ENCODE measurements around the gene SLC2A9. TPM values are rescaled to one million over a fixed set of nuclear protein-coding genes. Genes with fewer than 3 reads are reported as not detected.
A peak's percentile ranks its signal among the peaks of the same experiment; 100 is the strongest.

The SLC2A9 gene
- total and polyA plus RNA-seq, 2 of the 8 experiments (the other 6 are each of a cell fraction or from before 2014, with no cell fraction given) = 0.20 to 0.26 TPM

GRCh38 chr4:10063544-10064300 is 42.4 kb upstream of the SLC2A9 start:
- H3K23me2 ChIP-seq (ENCODE audit: low read depth, low read length) = no peaks in the 10 kb centered on the region
- H3K4me1 ChIP-seq (replicated peaks in 1 of 4; ENCODE audit: control insufficient read depth in 3 of 4, insufficient read depth in 4 of 4, low read length in 3 of 4) = peaks cover 0 to 10% (median 3%) of the 10 kb centered on the region in 4 experiments; a peak in 4 of 7 replicates
- no peak overlapping the region for H3K23ac ChIP-seq (ENCODE audit: insufficient read length)
- no peak overlapping the region for H2AFZ ChIP-seq (ENCODE audit: low read length)
- no peak overlapping the region for H4K8ac ChIP-seq (ENCODE audit: extremely low read depth, insufficient read depth, low read length)
- no peak overlapping the region for H4K91ac ChIP-seq (replicated peaks; ENCODE audit: insufficient read length, low read length)
- H3K14ac ChIP-seq (ENCODE audit: insufficient read length) = no peak overlapping the region
- no peak overlapping the region for H3K4me3 ChIP-seq (ENCODE audit: extremely low read depth in 1 of 4, insufficient read depth in 2 of 4, low read depth in 3 of 4, low read length in 4 of 4)
- no peaks in the 10 kb centered on the region for H3K27me3 ChIP-seq (replicated peaks in 1 of 4; ENCODE audit: control insufficient read depth in 3 of 4, extremely low read depth in 1 of 4, insufficient read depth in 3 of 4, low read length in 3 of 4)
- DNase-seq (ENCODE audit: low read depth in 1 of 2, low spot score in 2 of 2) (peak; percentile 62 to 71), FAIRE-seq (peak; percentile 87)
- H4K5ac ChIP-seq (ENCODE audit: insufficient read length, low read depth, low read length) = no peak overlapping the region
- no peak overlapping the region for H3K27ac ChIP-seq (ENCODE audit: low read depth, low read length)
- no peak overlapping the region for H2BK120ac ChIP-seq (replicated peaks; ENCODE audit: low read depth, low read length)
- no peaks in the 10 kb centered on the region for H3K79me2 ChIP-seq (ENCODE audit: control insufficient read depth in 1 of 2, insufficient read depth in 2 of 2, low read length in 2 of 2)
- H2BK20ac ChIP-seq (ENCODE audit: low read length) = no peak overlapping the region
- ChIA-PET POLR2A (ENCODE audit: partially characterized antibody) (interaction anchor here (1.0 to 1.9 kb wide), 7 partner anchors 9 to 52 kb away, joined by 3 to 9 read pairs (median 4); no protein-coding TSS in a partner anchor), CTCF (ENCODE audit: partially characterized antibody) (interaction anchor here (0.6 to 3.0 kb wide), 16 partner anchors 9 to 369 kb away, joined by 3 to 12 read pairs (median 4); no protein-coding TSS in a partner anchor)
- 0 out of 4 replicates have a peak, but pooled peaks cover 0 to 2% of the 10 kb centered on the region in 2 experiments for H3K9me3 ChIP-seq (ENCODE audit: insufficient read depth in 2 of 2, low read depth in 1 of 2, low read length in 1 of 2)
- H2BK15ac ChIP-seq (ENCODE audit: low read length) = 0 out of 2 replicates have a peak overlapping the region, but pooled peaks have one; percentile 31
- H4K20me1 ChIP-seq (replicated peaks in 1 of 2; ENCODE audit: control insufficient read depth in 1 of 2, insufficient read depth in 2 of 2, low read length in 2 of 2) = no peaks in the 10 kb centered on the region
- H3K56ac ChIP-seq (replicated peaks; ENCODE audit: insufficient read length, low read depth, low read length) = no peak overlapping the region
- H3K9ac ChIP-seq (replicated peaks in 1 of 4; ENCODE audit: extremely low read depth in 1 of 4, low read depth in 3 of 4, low read length in 3 of 4) = no peak overlapping the region
- H2BK12ac ChIP-seq (ENCODE audit: low read depth, low read length) = no peak overlapping the region
- no peak overlapping the region for H3K4ac ChIP-seq (replicated peaks; ENCODE audit: insufficient read length, low read depth, low read length)
- H3K36me3 ChIP-seq (ENCODE audit: control insufficient read depth in 2 of 4, insufficient read depth in 4 of 4, low read length in 3 of 4) = no peaks in the 10 kb centered on the region; a peak in 1 of 8 replicates
- H3K79me1 ChIP-seq (ENCODE audit: low read depth, low read length) = no peaks in the 10 kb centered on the region
- H2AK5ac ChIP-seq (ENCODE audit: low read depth, low read length) = no peak overlapping the region
- H2BK5ac ChIP-seq (ENCODE audit: low read depth, low read length) = no peak overlapping the region; the same call in 1 of the 2 replicates
- WGBS, 2 experiments (ENCODE audit: extremely low coverage in 1 of 2, insufficient coverage in 1 of 2, insufficient read length in 1 of 2, insufficient replicate concordance in 2 of 2, low coverage in 1 of 2, low lambda C conversion rate in 2 of 2, missing lambda C conversion rate in 1 of 2) = 41% methylated on average over 9 of the region's 9 CpGs; no CpG with 5 or more reads in 1 of the 2 experiments
- H3K18ac ChIP-seq (ENCODE audit: extremely low read depth, low read length) = no peak overlapping the region
- peak overlapping the region in 1 of 2 experiments; percentile 34; a peak in 1 of 4 replicates for H3K4me2 ChIP-seq (ENCODE audit: insufficient read depth in 1 of 2, low read depth in 2 of 2, low read length in 2 of 2)
- TF ChIP-seq SP2 (IDR thresholded peaks at IDR 0.05; ENCODE audit: low read length) (no peak), CTBP2 (IDR thresholded peaks at IDR 0.05; ENCODE audit: borderline replicate concordance, insufficient read depth, insufficient read length, low read length) (peak; percentile 93), FOSL1 (IDR thresholded peaks at IDR 0.05; ENCODE audit: insufficient read depth, low read depth, low read length) (no peak), NRF1 (IDR thresholded peaks at IDR 0.05; ENCODE audit: low read depth, low read length) (no peak), ATF3 (IDR thresholded peaks at IDR 0.05; ENCODE audit: insufficient read depth, low read depth, low read length) (no peak), CBX5 (IDR thresholded peaks at IDR 0.05; ENCODE audit: low read depth, low read length) (no peak), SIX5 (IDR thresholded peaks at IDR 0.05; ENCODE audit: low read depth, low read length) (no peak), E2F6 (IDR thresholded peaks at IDR 0.05) (no peak), NANOG (IDR thresholded peaks at IDR 0.05; ENCODE audit: insufficient read depth, low read depth, low read length, poor library complexity, severe bottlenecking) (peak; percentile 86), SUZ12 (IDR thresholded peaks at IDR 0.05; ENCODE audit: low read length) (no peak)
